Measurements from ENCODE around the gene TXNDC5.

- peak in 1 of 6 experiments; percentile 26 for TF ChIP-seq CTCF (IDR thresholded peaks at IDR 0.05)
- TF ChIP-seq POLR2A (IDR thresholded peaks at IDR 0.05) = no peak
Measured at GRCh38 chr6:7899101-7899888, 11.3 kb downstream of the TXNDC5 start.

All from esophagus squamous epithelium (tissue), 4 donors.